Motor neuron (in vitro differentiated cells): ENCODE results near the gene ZMAT5. TPM values are rescaled to one million over a fixed set of nuclear protein-coding genes. Genes with fewer than 3 reads are reported as not detected.

Experiments used
- ATAC-seq, 8 experiments: fragments of 200-7000 bp; cut with Tn5 transposase; replicated peaks in 6 of 8; 2 replicates each; pipeline ENCODE4 v1.8.0; 2021; ENCODE audit warnings: mild to moderate bottlenecking in 8 of 8, moderate library complexity in 8 of 8
- H3K27ac ChIP-seq, 2 donors: fragments of 250-450 bp; sonication (Bioruptor Pico); 2 replicates each; pipeline ENCODE4 v1.9.0; 2021; ENCODE audit warnings: antibody characterized with exemption in 2 of 2, mild to moderate bottlenecking in 2 of 2, moderate library complexity in 1 of 2
- H3K4me1 ChIP-seq, 2 donors: fragments of 250-450 bp; sonication (Bioruptor Pico); replicated peaks in 1 of 2; 2 replicates each; pipeline ENCODE4 v1.6.1; 2021; ENCODE audit warnings: antibody characterized with exemption in 2 of 2, mild to moderate bottlenecking in 2 of 2, moderate library complexity in 1 of 2
- H3K4me3 ChIP-seq, 5 donors: fragments of 250-450 bp; sonication (Bioruptor Pico); 2 replicates each; pipeline ENCODE4 v1.9.0; 2021; ENCODE audit warnings: antibody characterized with exemption in 5 of 5, mild to moderate bottlenecking in 5 of 5, moderate library complexity in 4 of 5
- WGBS, 10 experiments: fragments of 450-650 bp; shearing (Covaris generic); methylation state at CpG; one replicate each; pipeline ENCODE4 v1.0.0; 2022; 5-methylcytosine and 5-hydroxymethylcytosine counted together
- in situ Hi-C, 9 experiments: fragments of 400-800 bp; cut with MboI; loops; one replicate each; pipeline ENCODE4 v1.15.0; 2021; ENCODE audit warnings: low sequenced_read_pairs in 9 of 9, low pct_unique_long_range_greater_than_20kb in 2 of 9; ENCODE audit not compliant: unreplicated experiment in 9 of 9
- total RNA-seq, 8 experiments: library from RNA; unstranded; fragments of 300-600 nt; gene quantifications; 2 replicates each; pipeline versions ENCODE4 v1.2.3 to v1.2.4, GENCODE V29; 2022

ZMAT5 gene
- total RNA-seq, result 10 to 100 TPM; 16.7 to 36.2 (median 26.5) TPM

DNA sequence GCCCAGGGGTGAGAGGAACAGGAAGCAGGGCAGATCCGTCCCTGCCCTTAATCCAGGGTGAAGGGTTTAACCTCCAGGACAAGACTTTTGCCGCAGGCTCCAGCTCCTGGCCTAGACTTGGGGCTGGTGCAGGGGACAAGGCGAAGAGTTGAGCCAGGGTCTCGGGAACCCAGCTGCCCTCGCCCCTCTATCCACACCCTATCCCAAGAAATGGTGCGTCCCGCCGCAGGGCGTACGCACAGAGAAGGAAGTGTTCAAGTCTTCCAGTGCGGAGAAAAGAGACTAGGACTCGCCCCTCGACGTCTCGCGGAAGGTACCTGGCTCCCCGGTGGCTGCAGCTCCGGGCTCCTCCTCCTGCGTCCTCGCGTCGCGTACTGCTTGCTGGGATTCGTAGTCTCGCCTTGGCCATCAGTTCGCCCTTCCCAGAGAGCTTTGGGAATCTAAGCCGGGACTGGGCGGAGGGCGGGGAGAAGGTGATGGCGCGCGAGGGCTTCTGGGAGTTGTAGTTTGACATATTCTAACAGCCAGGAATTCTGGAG is at the start of gene ZMAT5:
ZMAT5 (minus strand) TSS at position 376 of the 539 bp plus-strand sequence. CDS start 18,463 bp downstream, outside the sequence.
- WGBS, 10 experiments, result 0 to 2% (median 1%) methylated on average over 7 to 21 of the region's 32 CpGs; no CpG with 5 or more reads in 4 of the 10 experiments
- H3K4me1 ChIP-seq, result peaks cover 10% of the 10 kb centered on the region in 2 donors
- ATAC-seq, result peak; percentile 96 to 99 (median 98)
- in situ Hi-C loops, result no loop called here
- H3K27ac ChIP-seq, result peak within 1 kb of the TSS; percentile 97
- H3K4me3 ChIP-seq, result peak within 1 kb of the TSS; percentile 76 to 88 (median 86)

GRCh38 chr22:29816539-29816938 is 49.7 kb upstream of the ZMAT5 start:
- Histone ChIP-seq H3K4me1 (no peaks in the 10 kb centered on the region), H3K4me3 (no peak overlapping the region), H3K27ac (no peak overlapping the region)
- in situ Hi-C loops, result loop anchor here in 2 of 9 experiments (25.0 kb wide), 2 partner anchors 171 to 196 kb away; no protein-coding TSS in a partner anchor
- WGBS, 10 experiments, result 73 to 95% (median 77%) methylated on average over 2 to 4 of the region's 6 CpGs; no CpG with 5 or more reads in 7 of the 10 experiments
- ATAC-seq, result no peak

- 20 to 100% (median 82%) methylated on average over 1 of the region's 2 CpGs; no CpG with 5 or more reads in 7 of the 10 experiments for WGBS, 10 experiments
- in situ Hi-C loops, result loop anchor here in 2 of 9 experiments (25.0 kb wide), 2 partner anchors 171 to 196 kb away; no protein-coding TSS in a partner anchor
- no peak overlapping the region for H3K27ac ChIP-seq
- no peaks in the 10 kb centered on the region for H3K4me1 ChIP-seq
- ATAC-seq, result peak in 4 of 8 experiments; percentile 26 to 56 (median 51)
- H3K4me3 ChIP-seq, result no peak overlapping the region
These were observed 49.3 kb upstream of the ZMAT5 start for GRCh38 chr22:29816128-29816527.

DNA sequence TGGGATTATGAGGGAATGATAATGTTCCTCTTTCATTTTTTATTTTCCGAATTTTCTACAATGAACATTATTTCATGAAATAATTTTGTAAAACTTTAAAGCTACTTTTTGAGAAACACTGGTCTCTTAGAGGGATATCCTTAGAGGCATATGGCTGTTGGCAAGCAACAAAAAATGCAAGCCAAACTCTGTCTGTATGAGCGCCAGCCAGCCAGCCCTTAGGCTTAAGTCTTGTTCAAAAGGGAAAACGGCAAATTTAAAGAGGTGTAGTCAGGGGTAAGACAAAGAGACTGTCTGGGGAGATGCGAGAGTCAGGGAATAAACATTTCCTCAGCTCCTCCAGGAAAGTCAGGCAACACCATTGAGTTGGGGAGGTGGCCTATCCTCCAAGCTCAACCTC is 48.8 kb upstream of the ZMAT5 start:
- no peak for ATAC-seq
- in situ Hi-C loops, result loop anchor here in 2 of 9 experiments (25.0 kb wide), 2 partner anchors 172 to 197 kb away; no protein-coding TSS in a partner anchor
- Histone ChIP-seq H3K27ac (no peak overlapping the region), H3K4me1 (no peaks in the 10 kb centered on the region), H3K4me3 (no peak overlapping the region)
- WGBS, 10 experiments, result 60 to 100% (median 91%) methylated on average over 1 to 4 of the region's 4 CpGs; no CpG with 5 or more reads in 1 of the 10 experiments

- Histone ChIP-seq H3K4me1 (no peaks in the 10 kb centered on the region), H3K27ac (no peak overlapping the region), H3K4me3 (no peak overlapping the region)
- ATAC-seq, result no peak
- in situ Hi-C loops, result loop anchor here in 2 of 9 experiments (25.0 kb wide), 2 partner anchors 173 to 198 kb away; no protein-coding TSS in a partner anchor
- WGBS, 10 experiments, result 60 to 100% (median 82%) methylated on average over 1 to 5 of the region's 5 CpGs; no CpG with 5 or more reads in 1 of the 10 experiments
These were observed 47.2 kb upstream of the ZMAT5 start for GRCh38 chr22:29814003-29814402.

GRCh38 chr22:29813563-29813962 is 46.8 kb upstream of the ZMAT5 start:
- in situ Hi-C loops, result loop anchor here in 2 of 9 experiments (25.0 kb wide), 2 partner anchors 174 to 199 kb away; no protein-coding TSS in a partner anchor
- WGBS, 10 experiments, result 60 to 97% (median 82%) methylated on average over 1 to 3 of the region's 3 CpGs; no CpG with 5 or more reads in 4 of the 10 experiments

GRCh38 chr22:29813126-29813525 is 46.3 kb upstream of the ZMAT5 start:
- 66 to 100% (median 95%) methylated on average over 1 to 7 of the region's 8 CpGs; no CpG with 5 or more reads in 2 of the 10 experiments for WGBS, 10 experiments
- no peak overlapping the region for H3K27ac ChIP-seq
- ATAC-seq, result no peak
- in situ Hi-C loops, result loop anchor here in 2 of 9 experiments (25.0 kb wide), 2 partner anchors 174 to 199 kb away; no protein-coding TSS in a partner anchor
- no peaks in the 10 kb centered on the region for H3K4me1 ChIP-seq
- H3K4me3 ChIP-seq, result no peak overlapping the region

More at GRCh38 chr22:29813563-29813962, 46.8 kb upstream of the ZMAT5 start:
- Histone ChIP-seq H3K4me1 (no peaks in the 10 kb centered on the region), H3K4me3 (no peak overlapping the region), H3K27ac (no peak overlapping the region)
- ATAC-seq, result no peak

DNA sequence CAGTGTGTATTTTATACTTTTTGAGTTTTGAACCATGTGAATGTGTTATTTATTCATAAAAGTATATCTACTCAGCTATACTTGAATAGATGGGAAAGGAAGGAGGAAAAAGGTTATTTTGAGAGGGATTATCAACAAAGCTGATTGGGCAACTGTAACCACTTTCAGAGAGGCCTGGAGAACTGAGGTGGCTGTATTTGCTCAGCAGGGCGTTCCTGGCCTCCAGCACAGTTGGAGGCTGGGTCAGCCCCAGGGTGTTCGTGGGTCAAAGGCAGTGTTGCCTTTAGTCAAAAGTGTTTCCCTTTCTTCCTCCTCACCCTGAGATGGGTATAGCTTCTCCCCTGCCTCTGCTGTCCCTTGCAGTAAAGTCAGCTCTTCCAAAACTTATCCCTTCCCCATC is 44.6 kb upstream of the ZMAT5 start:
- H3K4me1 ChIP-seq, result no peaks in the 10 kb centered on the region
- H3K27ac ChIP-seq, result no peak overlapping the region
- ATAC-seq, result peak in 3 of 8 experiments; percentile 44 to 63 (median 59)
- 0 to 100% (median 80%) methylated on average over 1 to 2 of the region's 2 CpGs; no CpG with 5 or more reads in 5 of the 10 experiments for WGBS, 10 experiments
- in situ Hi-C loops, result loop anchor here in 2 of 9 experiments (25.0 kb wide), 2 partner anchors 176 to 201 kb away; no protein-coding TSS in a partner anchor
- no peak overlapping the region for H3K4me3 ChIP-seq

DNA sequence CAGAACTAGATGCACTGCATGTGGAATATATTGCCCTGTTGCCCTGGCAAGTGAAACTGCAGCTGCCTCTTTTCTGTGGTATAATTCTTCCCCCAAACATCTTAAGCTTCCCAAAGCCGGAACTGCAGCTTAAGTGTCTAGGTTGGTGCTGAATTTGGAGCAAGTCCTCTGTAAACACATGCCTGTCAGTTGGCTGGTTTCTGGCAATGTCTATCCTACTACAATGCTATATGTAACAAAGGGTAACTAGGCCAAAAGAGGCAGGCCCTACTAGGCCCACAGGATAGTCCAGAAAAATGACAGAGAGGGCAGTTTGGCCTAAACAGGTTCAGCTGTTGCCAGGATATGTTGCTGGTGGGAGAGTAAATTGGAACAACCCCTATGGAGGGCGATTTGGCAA is 43.4 kb upstream of the ZMAT5 start:
- peak in 1 of 8 experiments; percentile 17 for ATAC-seq
- in situ Hi-C loops, result loop anchor here in 2 of 9 experiments (25.0 kb wide), 2 partner anchors 177 to 202 kb away; no protein-coding TSS in a partner anchor
- WGBS, 10 experiments, result 60 to 100% (median 83%) methylated on average over 1 to 2 of the region's 2 CpGs; no CpG with 5 or more reads in 6 of the 10 experiments
- no peaks in the 10 kb centered on the region for H3K4me1 ChIP-seq
- H3K4me3 ChIP-seq, result no peak overlapping the region
- H3K27ac ChIP-seq, result no peak overlapping the region

DNA sequence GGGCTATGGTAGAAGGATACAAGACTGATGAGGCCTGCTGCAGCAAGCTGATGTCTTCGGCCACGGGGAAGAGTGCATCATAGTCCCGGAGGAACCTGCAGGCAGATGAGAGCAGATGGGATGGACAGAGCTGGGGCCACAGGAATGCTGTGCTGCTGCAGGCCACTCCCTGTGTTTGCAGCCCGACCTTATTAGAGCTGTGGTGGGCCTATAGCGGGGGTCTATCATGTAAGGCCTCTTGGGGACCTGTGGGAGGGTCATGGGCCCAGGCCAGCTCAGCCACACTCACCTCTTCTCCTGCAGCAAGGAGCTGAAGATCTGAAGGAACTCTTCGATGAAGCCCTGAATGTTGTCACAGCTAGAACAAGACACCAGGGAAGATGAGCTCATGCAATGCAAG is 39.4 kb upstream of the ZMAT5 start:
- WGBS, 10 experiments, result 92 to 100% methylated on average over 1 to 4 of the region's 6 CpGs; no CpG with 5 or more reads in 8 of the 10 experiments
- no peak for ATAC-seq
- H3K27ac ChIP-seq, result no peak overlapping the region
- in situ Hi-C loops, result loop anchor here in 2 of 9 experiments (25.0 kb wide), 2 partner anchors 181 to 206 kb away; no protein-coding TSS in a partner anchor
- H3K4me3 ChIP-seq, result no peak overlapping the region
- H3K4me1 ChIP-seq, result no peaks in the 10 kb centered on the region

- in situ Hi-C loops, result loop anchor here in 2 of 9 experiments (25.0 kb wide), 2 partner anchors 182 to 207 kb away; no protein-coding TSS in a partner anchor
- WGBS, 10 experiments, result 83 to 100% (median 100%) methylated on average over 1 of the region's 2 CpGs; no CpG with 5 or more reads in 7 of the 10 experiments
- ATAC-seq, result no peak
- Histone ChIP-seq H3K27ac (no peak overlapping the region), H3K4me1 (no peaks in the 10 kb centered on the region), H3K4me3 (no peak overlapping the region)
These were observed 38.2 kb upstream of the ZMAT5 start for GRCh38 chr22:29804985-29805384.

GRCh38 chr22:29803190-29803589 is 36.4 kb upstream of the ZMAT5 start:
- 71 to 100% (median 100%) methylated on average over 1 to 2 of the region's 2 CpGs for WGBS, 10 experiments
- ATAC-seq, result no peak
- H3K4me3 ChIP-seq, result no peak overlapping the region
- H3K4me1 ChIP-seq, result no peaks in the 10 kb centered on the region
- in situ Hi-C loops, result loop anchor here in 2 of 9 experiments (25.0 kb wide), 2 partner anchors 184 to 209 kb away; no protein-coding TSS in a partner anchor
- H3K27ac ChIP-seq, result no peak overlapping the region

- Histone ChIP-seq H3K27ac (no peak overlapping the region), H3K4me1 (no peaks in the 10 kb centered on the region), H3K4me3 (no peak overlapping the region)
- in situ Hi-C loops, result loop anchor here in 2 of 9 experiments (25.0 kb wide), 2 partner anchors 186 to 211 kb away; no protein-coding TSS in a partner anchor
- WGBS, 10 experiments, result 20 to 100% (median 93%) methylated on average over 1 to 5 of the region's 8 CpGs; no CpG with 5 or more reads in 3 of the 10 experiments
- ATAC-seq, result no peak
These were observed 35.0 kb upstream of the ZMAT5 start for GRCh38 chr22:29801796-29802195.
